Hepatocyte (in vitro differentiated cells): ENCODE measurements around the gene KIF25.

Source experiments
- CTCF ChIP-seq: fragments of 200-600 bp; sonication (generic); IDR thresholded peaks from 2 replicates; pipeline ENCODE4 v1.5.1; 2016; ENCODE audit warnings: antibody characterized with exemption, mild to moderate bottlenecking; ENCODE audit not compliant: poor library complexity
- EZH2 ChIP-seq: fragments of 200-600 bp; sonication (generic); IDR thresholded peaks from 2 replicates; pipeline ENCODE4 v1.6.1; 2016; ENCODE audit warnings: antibody characterized with exemption, mild to moderate bottlenecking, borderline replicate concordance

GRCh38 chr6:167949121-167949684 lies 48.3 kb upstream of the KIF25 start:
- no peak for TF ChIP-seq CTCF
- TF ChIP-seq EZH2 = no peak
